GM13976 (cell line): ENCODE data around the gene TREM1.
"Not testable (repeated sequence)": the region's sequence is repeated elsewhere in the genome, so short reads cannot be mapped to it uniquely, and the experiment has no call there.

Source experiments
- DNase-seq: peaks from one replicate; pipeline ENCODE4 v3.0.0; 2012; ENCODE audit warnings: low spot score
- in situ Hi-C: fragments of 300-500 bp; cut with MboI; formaldehyde crosslinking; loops from one replicate; pipeline ENCODE4 v1.12.0; 2022; ENCODE audit warnings: low sequenced_read_pairs, mixed read lengths, inconsistent platforms; ENCODE audit not compliant: unreplicated experiment
- TF ChIP-seq, protein P1 (sequence below): IDR thresholded peaks from 2 replicates; pipeline ENCODE4 v1.5.1; 2012; ENCODE audit warnings: borderline replicate concordance, mild to moderate bottlenecking; ENCODE audit not compliant: insufficient read depth; ENCODE audit errors: extremely low read depth, missing control alignments, control extremely low read depth

Gene TREM1

DNA sequence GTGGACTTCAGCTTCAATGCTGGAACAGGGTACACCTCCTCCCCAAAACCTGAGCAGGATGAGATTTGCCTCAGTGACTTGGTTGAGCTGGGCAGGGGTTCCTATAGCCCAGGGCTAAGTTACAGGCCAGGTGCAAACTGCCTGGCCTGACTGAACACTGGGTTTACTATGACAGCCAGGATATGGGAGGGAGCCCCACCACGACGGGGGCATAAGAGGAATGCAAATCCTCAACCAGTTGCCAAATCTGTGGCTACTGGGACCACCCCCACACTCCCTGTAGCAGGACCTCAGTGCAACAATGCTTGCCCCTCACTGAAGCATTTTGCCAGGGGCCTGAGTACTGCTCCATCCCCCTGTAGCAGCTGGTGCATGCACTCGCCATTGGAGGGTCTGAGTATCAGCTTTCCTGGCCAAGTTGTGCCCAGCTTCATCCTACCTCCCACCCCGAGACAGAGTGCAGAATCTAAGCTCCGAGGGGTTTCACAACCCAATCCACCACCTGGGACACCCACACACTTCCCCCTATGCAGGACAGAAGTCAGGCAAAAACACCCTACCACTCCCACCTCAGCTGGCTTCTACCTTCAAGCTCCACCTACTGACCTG lies 30.7 kb downstream of the TREM1 start:
- in situ Hi-C loops: no loop called here
- TF ChIP-seq, protein P1, sequence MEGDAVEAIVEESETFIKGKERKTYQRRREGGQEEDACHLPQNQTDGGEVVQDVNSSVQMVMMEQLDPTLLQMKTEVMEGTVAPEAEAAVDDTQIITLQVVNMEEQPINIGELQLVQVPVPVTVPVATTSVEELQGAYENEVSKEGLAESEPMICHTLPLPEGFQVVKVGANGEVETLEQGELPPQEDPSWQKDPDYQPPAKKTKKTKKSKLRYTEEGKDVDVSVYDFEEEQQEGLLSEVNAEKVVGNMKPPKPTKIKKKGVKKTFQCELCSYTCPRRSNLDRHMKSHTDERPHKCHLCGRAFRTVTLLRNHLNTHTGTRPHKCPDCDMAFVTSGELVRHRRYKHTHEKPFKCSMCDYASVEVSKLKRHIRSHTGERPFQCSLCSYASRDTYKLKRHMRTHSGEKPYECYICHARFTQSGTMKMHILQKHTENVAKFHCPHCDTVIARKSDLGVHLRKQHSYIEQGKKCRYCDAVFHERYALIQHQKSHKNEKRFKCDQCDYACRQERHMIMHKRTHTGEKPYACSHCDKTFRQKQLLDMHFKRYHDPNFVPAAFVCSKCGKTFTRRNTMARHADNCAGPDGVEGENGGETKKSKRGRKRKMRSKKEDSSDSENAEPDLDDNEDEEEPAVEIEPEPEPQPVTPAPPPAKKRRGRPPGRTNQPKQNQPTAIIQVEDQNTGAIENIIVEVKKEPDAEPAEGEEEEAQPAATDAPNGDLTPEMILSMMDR: no peak
- no peak for DNase-seq

DNA sequence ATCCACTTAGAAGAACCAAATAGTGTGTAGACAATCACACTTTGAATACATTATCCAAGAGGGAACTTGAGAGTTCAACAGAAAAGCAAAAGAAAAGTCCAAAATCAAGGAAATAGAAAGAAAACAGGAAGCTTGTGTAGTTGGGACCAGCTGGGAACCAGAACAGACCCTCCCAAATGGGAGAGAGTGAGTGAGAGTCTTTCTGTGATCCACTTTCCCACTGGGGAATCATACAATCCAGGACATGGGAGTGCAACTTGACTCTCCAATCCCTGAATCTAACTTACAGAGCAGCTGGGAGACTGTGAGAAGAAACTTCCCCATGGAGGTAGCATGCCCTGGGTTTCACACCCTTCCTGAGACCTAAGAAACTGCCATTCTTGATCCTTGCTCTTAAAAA lies 31.4 kb downstream of the TREM1 start:
- TF ChIP-seq, protein P1: no peak
- in situ Hi-C loops: no loop called here
- no peak for DNase-seq

DNA sequence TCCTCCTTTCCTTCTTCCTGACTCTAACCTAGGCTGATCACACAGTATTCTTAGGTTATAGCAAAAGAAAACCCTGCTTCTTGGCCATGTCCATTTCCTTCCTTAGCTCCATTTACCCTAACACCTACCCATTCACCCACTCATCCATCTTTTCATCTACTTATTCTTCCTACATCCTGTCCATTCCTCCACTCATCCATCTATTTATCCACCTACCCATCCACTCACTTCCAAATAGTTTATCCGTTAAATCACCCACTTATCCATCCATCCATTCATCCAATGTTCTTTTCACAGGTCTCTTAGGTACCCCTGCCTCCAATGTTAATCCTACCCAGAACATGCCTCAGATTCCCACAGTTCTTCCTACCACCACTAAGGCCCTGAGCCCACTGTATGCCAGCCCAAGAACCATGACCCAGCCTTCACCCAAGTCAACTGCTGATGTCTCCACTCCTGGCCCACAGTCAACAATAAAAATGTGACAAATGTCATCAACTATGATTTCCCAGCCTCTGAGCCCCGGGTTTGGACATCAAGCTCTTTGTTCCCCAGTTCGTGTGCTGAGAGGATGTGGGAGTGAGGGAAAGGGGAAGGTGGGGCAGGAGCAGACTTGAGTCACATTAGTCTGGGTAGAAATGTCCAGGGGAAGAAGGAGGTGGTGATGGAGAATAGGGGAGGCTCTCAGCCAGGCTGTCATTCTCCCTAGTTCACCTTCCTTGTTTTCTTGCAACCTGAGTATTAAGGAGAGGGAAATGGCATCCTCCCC lies 33.9 kb downstream of the TREM1 start:
- DNase-seq: no peak
- in situ Hi-C loops: no loop called here

DNA sequence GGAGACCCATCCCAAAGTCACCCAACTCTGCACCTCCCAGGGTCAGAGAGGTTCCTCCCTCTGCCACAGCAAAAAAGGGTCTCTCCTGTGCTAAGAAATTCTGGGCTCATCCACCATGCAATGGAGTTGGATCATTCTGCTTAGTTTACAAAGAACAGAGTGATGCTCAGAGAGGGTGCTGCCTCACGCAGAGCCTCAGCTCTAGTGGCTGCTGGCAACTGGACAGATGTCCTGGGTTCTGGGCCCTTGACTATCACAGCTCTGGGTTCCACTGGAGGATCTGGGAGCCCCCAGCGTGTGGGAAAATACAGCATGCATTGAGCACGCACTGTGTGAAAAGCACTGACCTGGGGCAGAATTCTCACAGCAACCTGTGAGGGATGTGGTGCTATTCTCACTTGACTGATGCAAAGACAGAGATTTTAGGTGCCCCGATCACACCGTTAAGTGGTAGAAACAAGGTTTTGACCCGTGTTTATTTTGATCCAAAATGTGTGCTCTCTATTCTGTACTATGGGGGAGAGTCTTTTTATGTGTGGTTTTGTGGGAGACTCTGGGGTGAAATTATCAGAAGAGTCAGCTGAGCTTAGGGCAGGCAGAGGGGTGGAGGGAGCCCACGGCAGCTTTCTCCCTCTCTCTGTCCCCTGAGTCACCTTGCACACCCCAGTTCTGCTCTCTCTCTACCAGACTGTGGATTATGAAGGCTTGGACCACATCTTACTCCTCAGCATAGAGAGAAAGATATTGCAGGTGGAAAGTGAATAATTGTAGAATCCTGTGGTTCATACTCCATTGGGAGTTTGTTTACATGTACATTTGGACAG lies 38.4 kb downstream of the TREM1 start:
- in situ Hi-C loops: no loop called here
- no peak for DNase-seq
- TF ChIP-seq, protein P1: no peak

More for the DNA sequence above, 33.9 kb downstream of the TREM1 start:
- TF ChIP-seq, protein P1: no peak

DNA sequence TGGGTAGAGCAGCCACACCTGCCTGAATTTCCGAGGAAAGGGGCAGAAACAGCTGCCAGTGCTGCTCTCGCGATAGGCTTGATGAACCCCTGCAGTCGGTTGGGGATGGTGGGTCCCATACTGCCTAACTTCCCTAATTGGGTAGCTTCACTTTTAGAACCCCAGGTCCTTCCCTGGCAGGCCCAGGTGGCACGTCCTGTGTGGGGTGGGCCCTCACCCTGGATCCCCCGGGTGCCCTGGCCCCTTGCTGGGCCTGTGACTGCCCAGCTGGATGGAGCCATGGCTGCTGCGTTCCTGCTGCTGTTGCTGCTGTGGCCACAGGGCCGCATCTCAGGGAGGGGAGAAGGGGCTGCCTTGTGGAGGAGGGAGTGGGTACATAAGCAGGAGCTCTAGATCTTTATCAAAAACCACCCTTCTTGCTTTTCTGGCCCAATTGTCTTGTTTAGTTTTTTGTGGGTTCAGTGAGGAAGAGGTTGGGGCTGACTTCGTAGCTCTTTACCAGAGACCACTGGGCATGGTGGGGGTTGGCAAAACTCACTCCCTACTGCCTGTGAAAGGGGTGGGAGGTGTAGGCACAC lies 39.1 kb downstream of the TREM1 start:
- in situ Hi-C loops: no loop called here

DNA sequence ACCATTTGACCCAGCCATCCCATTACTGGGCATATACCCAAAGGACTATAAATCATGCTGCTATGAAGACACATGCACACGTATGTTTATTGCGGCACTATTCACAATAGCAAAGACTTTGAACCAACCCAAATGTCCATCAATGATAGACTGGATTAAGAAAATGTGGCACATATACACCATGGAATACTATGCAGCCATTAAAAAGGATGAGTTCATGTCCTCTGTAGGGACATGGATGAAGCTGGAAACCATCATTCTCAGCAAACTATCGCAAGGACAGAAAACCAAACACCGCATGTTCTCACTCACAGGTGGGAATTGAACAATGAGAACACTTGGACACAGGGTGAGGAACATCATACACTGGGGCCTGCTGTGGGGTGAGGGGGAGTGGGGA lies 40.0 kb downstream of the TREM1 start:
- in situ Hi-C loops, DNase-seq: not testable (repeated sequence)

More for the DNA sequence above, 39.1 kb downstream of the TREM1 start:
- TF ChIP-seq, protein P1: no peak
- DNase-seq: no peak
